B cell (primary cell): ENCODE results near the gene ESPNL.

Experiments
- EZH2 ChIP-seq: IDR thresholded peaks from 2 replicates; pipeline ENCODE4 v1.6.1; 2012; ENCODE audit warnings: borderline replicate concordance, low read depth, mild to moderate bottlenecking, moderate library complexity, low read length; ENCODE audit not compliant: insufficient read depth, poor library complexity, severe bottlenecking
- TF ChIP-seq, protein P1 (sequence below): fragments of 200-600 bp; IDR thresholded peaks from one replicate; pipeline ENCODE4 v1.8.0; 2022; ENCODE audit warnings: antibody characterized with exemption, mild to moderate bottlenecking

DNA sequence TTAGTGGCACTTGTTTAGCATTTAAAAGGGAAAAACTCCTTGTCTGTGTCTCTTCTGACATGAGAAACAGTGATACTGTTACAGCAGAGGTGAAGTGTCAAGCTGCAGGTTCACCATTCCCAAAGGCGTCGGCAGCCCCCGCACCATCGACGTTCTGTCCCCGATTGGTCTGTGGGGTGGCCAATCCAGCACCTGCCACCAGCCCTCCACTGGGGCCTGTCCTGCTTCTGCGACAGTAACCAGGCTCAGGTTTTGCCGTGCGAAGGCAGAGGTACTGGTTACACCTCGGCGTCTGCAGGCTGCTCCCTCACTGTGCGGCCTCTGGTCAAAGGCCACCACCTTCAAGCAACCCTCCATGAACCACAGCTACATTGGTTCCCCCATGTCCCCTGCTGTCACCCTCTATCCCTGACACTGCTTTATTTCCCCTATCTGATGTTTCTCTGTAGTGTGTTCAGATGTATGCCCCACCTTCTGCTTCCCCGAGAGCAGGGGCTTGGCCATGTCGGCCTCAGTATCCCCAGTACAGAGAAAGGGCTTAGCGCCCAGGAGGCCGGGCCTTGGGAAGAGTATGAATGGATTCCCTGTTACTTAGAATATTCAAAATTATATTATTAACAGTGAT lies 8.6 kb upstream of the ESPNL start:
- TF ChIP-seq, protein P1, sequence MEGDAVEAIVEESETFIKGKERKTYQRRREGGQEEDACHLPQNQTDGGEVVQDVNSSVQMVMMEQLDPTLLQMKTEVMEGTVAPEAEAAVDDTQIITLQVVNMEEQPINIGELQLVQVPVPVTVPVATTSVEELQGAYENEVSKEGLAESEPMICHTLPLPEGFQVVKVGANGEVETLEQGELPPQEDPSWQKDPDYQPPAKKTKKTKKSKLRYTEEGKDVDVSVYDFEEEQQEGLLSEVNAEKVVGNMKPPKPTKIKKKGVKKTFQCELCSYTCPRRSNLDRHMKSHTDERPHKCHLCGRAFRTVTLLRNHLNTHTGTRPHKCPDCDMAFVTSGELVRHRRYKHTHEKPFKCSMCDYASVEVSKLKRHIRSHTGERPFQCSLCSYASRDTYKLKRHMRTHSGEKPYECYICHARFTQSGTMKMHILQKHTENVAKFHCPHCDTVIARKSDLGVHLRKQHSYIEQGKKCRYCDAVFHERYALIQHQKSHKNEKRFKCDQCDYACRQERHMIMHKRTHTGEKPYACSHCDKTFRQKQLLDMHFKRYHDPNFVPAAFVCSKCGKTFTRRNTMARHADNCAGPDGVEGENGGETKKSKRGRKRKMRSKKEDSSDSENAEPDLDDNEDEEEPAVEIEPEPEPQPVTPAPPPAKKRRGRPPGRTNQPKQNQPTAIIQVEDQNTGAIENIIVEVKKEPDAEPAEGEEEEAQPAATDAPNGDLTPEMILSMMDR: no peak
- TF ChIP-seq EZH2: no peak
